ENCODE measurements around the gene SECISBP2.
"Not testable (repeated sequence)": the region's sequence is repeated elsewhere in the genome, so short reads cannot be mapped to it uniquely, and the experiment has no call there.

SECISBP2 gene

DNA sequence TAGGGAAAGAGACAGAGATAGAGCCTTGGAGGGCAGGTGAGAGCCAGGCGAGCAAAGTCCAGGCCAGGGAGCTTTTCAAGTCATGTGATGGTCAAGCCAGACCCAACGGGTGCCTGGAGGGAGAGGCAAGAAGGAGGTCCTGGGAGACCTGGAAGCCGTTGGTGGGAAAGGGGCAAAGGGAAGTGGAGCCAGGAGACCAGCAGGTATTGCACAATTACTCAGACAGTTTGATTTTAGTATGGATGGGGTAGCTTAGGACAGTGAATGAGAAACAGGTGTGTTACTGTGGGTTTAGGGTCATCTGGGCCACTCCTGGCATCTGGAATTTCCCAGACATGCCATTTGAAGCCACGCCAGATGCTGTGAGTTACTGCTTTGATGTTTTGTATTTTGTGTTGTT, 5.1 kb downstream of the SECISBP2 start:
- Histone ChIP-seq H3K9me3 (ENCODE audit: control insufficient read depth, low read length) (no peaks in the 10 kb centered on the region), H3K4me1 (ENCODE audit: control insufficient read depth, insufficient read depth, low read length, poor library complexity, severe bottlenecking) (peaks cover 10% of the 10 kb centered on the region), H3K27ac (ENCODE audit: insufficient read depth, low read length, poor library complexity, severe bottlenecking) (no peak overlapping the region), H3K27me3 (replicated peaks; ENCODE audit: control insufficient read depth, insufficient read depth, low read length, poor library complexity, severe bottlenecking) (no peaks in the 10 kb centered on the region), H3K36me3 (ENCODE audit: control insufficient read depth, insufficient read depth, low read length) (peaks cover 40% of the 10 kb centered on the region), H3K4me3 (ENCODE audit: insufficient read depth, low read depth, low read length, poor library complexity, severe bottlenecking) (no peak overlapping the region)
- DNase-seq, result no peak

DNA sequence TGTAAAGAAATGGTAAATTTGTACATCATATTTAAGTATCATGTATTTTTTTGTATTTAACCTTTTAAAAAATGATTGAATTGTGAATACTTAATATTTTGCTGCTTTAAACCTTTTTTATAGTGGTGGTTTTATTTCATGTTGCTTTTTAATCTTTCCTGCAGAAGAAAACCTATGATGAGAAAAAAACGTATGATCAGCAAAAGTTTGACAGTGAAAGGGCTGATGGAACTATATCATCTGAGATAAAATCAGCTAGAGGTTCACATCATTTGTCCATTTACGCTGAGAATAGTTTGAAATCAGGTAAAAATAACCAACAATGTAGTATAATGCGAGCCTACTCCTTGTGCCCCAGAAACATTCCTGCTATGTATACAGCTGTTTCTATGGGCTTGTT, 7.4 kb downstream of the SECISBP2 start:
- peaks cover 50% of the 10 kb centered on the region for H3K36me3 ChIP-seq (ENCODE audit: control insufficient read depth, insufficient read depth, low read length)
- no peaks in the 10 kb centered on the region for H3K9me3 ChIP-seq (ENCODE audit: control insufficient read depth, low read length)
- no peak overlapping the region for H3K27ac ChIP-seq (ENCODE audit: insufficient read depth, low read length, poor library complexity, severe bottlenecking)
- no peak overlapping the region for H3K4me3 ChIP-seq (ENCODE audit: insufficient read depth, low read depth, low read length, poor library complexity, severe bottlenecking)
- DNase-seq, result no peak
- no peaks in the 10 kb centered on the region for H3K27me3 ChIP-seq (replicated peaks; ENCODE audit: control insufficient read depth, insufficient read depth, low read length, poor library complexity, severe bottlenecking)
- H3K4me1 ChIP-seq (ENCODE audit: control insufficient read depth, insufficient read depth, low read length, poor library complexity, severe bottlenecking), result no peaks in the 10 kb centered on the region

DNA sequence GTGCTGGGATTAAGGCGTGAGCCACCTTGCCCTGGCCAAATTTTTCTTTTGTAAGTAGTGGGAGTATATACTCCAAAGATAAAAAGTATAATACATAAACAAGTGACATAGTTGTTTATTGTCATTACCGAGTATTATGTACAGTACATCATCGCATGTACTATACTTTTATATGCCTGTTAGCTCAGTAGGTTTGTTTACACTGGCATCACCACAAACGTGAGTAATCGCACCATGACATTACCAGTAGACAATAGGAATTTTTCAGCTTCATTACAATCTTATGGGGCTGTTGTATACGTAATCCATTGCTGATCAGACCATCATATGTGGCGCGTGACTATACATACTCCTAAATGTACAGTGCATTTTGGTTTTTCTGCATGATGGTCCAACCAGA, 9.8 kb downstream of the SECISBP2 start:
- no peak overlapping the region for H3K4me3 ChIP-seq (ENCODE audit: insufficient read depth, low read depth, low read length, poor library complexity, severe bottlenecking)
- no peaks in the 10 kb centered on the region for H3K4me1 ChIP-seq (ENCODE audit: control insufficient read depth, insufficient read depth, low read length, poor library complexity, severe bottlenecking)
- no peaks in the 10 kb centered on the region for H3K27me3 ChIP-seq (replicated peaks; ENCODE audit: control insufficient read depth, insufficient read depth, low read length, poor library complexity, severe bottlenecking)
- no peak overlapping the region for H3K27ac ChIP-seq (ENCODE audit: insufficient read depth, low read length, poor library complexity, severe bottlenecking)
- DNase-seq, result no peak
- no peaks in the 10 kb centered on the region for H3K9me3 ChIP-seq (ENCODE audit: control insufficient read depth, low read length)
- H3K36me3 ChIP-seq (ENCODE audit: control insufficient read depth, insufficient read depth, low read length), result peaks cover 67% of the 10 kb centered on the region

- Histone ChIP-seq H3K27me3 (replicated peaks; ENCODE audit: control insufficient read depth, insufficient read depth, low read length, poor library complexity, severe bottlenecking) (no peaks in the 10 kb centered on the region), H3K4me3 (ENCODE audit: insufficient read depth, low read depth, low read length, poor library complexity, severe bottlenecking) (no peak overlapping the region), H3K4me1 (ENCODE audit: control insufficient read depth, insufficient read depth, low read length, poor library complexity, severe bottlenecking) (no peaks in the 10 kb centered on the region), H3K9me3 (ENCODE audit: control insufficient read depth, low read length) (no peaks in the 10 kb centered on the region), H3K27ac (ENCODE audit: insufficient read depth, low read length, poor library complexity, severe bottlenecking) (no peak overlapping the region), H3K36me3 (ENCODE audit: control insufficient read depth, insufficient read depth, low read length) (peaks cover 76% of the 10 kb centered on the region)
- no peak for DNase-seq
Measured at GRCh38 chr9:89329917-89330316, 11.6 kb downstream of the SECISBP2 start.

- no peak for DNase-seq
- Histone ChIP-seq H3K9me3 (ENCODE audit: control insufficient read depth, low read length) (no peaks in the 10 kb centered on the region), H3K4me1 (ENCODE audit: control insufficient read depth, insufficient read depth, low read length, poor library complexity, severe bottlenecking) (no peaks in the 10 kb centered on the region), H3K27me3 (replicated peaks; ENCODE audit: control insufficient read depth, insufficient read depth, low read length, poor library complexity, severe bottlenecking) (no peaks in the 10 kb centered on the region), H3K4me3 (ENCODE audit: insufficient read depth, low read depth, low read length, poor library complexity, severe bottlenecking) (no peak overlapping the region), H3K27ac (ENCODE audit: insufficient read depth, low read length, poor library complexity, severe bottlenecking) (no peak overlapping the region), H3K36me3 (ENCODE audit: control insufficient read depth, insufficient read depth, low read length) (peaks cover 75% of the 10 kb centered on the region)
Measured at GRCh38 chr9:89330513-89330912, 12.2 kb downstream of the SECISBP2 start.

GRCh38 chr9:89339807-89340206, 21.5 kb downstream of the SECISBP2 start:
- no peak for DNase-seq
- Histone ChIP-seq H3K27me3 (replicated peaks; ENCODE audit: control insufficient read depth, insufficient read depth, low read length, poor library complexity, severe bottlenecking) (no peaks in the 10 kb centered on the region), H3K36me3 (ENCODE audit: control insufficient read depth, insufficient read depth, low read length) (peaks cover 59% of the 10 kb centered on the region), H3K4me3 (ENCODE audit: insufficient read depth, low read depth, low read length, poor library complexity, severe bottlenecking) (no peak overlapping the region), H3K27ac (ENCODE audit: insufficient read depth, low read length, poor library complexity, severe bottlenecking) (no peak overlapping the region), H3K9me3 (ENCODE audit: control insufficient read depth, low read length) (no peaks in the 10 kb centered on the region), H3K4me1 (ENCODE audit: control insufficient read depth, insufficient read depth, low read length, poor library complexity, severe bottlenecking) (no peaks in the 10 kb centered on the region)

DNA sequence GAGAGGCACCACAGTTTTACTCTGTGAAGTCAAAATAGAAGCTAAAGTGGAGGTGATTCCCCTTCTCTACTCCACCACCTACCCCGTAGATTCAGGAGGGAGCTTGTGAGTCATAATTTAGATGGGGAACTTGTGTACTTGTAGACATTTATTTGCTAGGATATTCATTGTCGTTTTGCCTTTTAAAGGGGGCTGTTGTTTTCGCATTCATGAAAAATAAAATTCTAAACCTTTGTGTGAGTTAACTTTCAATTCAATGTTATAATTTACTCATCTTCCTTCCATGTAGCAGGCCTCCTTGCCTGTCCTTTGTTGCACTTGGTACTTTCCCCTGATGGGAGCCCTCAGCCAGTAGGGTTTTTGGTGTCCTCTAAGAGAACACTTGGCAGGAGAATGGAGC, 22.0 kb downstream of the SECISBP2 start:
- H3K9me3 ChIP-seq (ENCODE audit: control insufficient read depth, low read length), result no peaks in the 10 kb centered on the region
- peaks cover 62% of the 10 kb centered on the region for H3K36me3 ChIP-seq (ENCODE audit: control insufficient read depth, insufficient read depth, low read length)
- H3K27ac ChIP-seq (ENCODE audit: insufficient read depth, low read length, poor library complexity, severe bottlenecking), result no peak overlapping the region
- H3K4me3 ChIP-seq (ENCODE audit: insufficient read depth, low read depth, low read length, poor library complexity, severe bottlenecking), result no peak overlapping the region
- H3K4me1 ChIP-seq (ENCODE audit: control insufficient read depth, insufficient read depth, low read length, poor library complexity, severe bottlenecking), result no peaks in the 10 kb centered on the region
- no peaks in the 10 kb centered on the region for H3K27me3 ChIP-seq (replicated peaks; ENCODE audit: control insufficient read depth, insufficient read depth, low read length, poor library complexity, severe bottlenecking)
- no peak for DNase-seq

GRCh38 chr9:89342213-89342612, 23.9 kb downstream of the SECISBP2 start:
- no peaks in the 10 kb centered on the region for H3K9me3 ChIP-seq (ENCODE audit: control insufficient read depth, low read length)
- H3K36me3 ChIP-seq (ENCODE audit: control insufficient read depth, insufficient read depth, low read length), result peaks cover 74% of the 10 kb centered on the region
- no peaks in the 10 kb centered on the region for H3K27me3 ChIP-seq (replicated peaks; ENCODE audit: control insufficient read depth, insufficient read depth, low read length, poor library complexity, severe bottlenecking)
- DNase-seq, result no peak
- H3K4me3 ChIP-seq (ENCODE audit: insufficient read depth, low read depth, low read length, poor library complexity, severe bottlenecking), result no peak overlapping the region
- no peak overlapping the region for H3K27ac ChIP-seq (ENCODE audit: insufficient read depth, low read length, poor library complexity, severe bottlenecking)
- no peaks in the 10 kb centered on the region for H3K4me1 ChIP-seq (ENCODE audit: control insufficient read depth, insufficient read depth, low read length, poor library complexity, severe bottlenecking)

DNA sequence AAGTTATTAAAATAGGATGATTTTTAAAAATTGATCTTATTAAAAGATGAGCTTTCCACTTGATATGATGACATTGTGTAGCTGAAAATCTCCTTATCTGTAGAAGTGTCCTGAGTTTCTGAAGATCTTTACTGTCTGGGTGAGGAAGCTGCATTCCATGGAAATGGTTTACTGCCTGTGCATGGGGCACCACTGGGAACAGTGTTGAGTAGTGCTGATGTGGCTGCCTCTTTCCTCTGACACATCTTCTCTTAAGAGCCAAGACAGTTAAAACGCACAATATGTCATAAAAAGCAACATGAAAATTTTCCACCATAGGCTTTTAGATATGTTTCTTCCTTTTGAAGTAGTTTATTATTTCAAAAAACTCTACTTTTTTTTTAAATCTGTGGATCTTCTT, 24.6 kb downstream of the SECISBP2 start:
- no peak for DNase-seq
- Histone ChIP-seq H3K4me3 (ENCODE audit: insufficient read depth, low read depth, low read length, poor library complexity, severe bottlenecking) (no peak overlapping the region), H3K27ac (ENCODE audit: insufficient read depth, low read length, poor library complexity, severe bottlenecking) (no peak overlapping the region), H3K36me3 (ENCODE audit: control insufficient read depth, insufficient read depth, low read length) (peaks cover 74% of the 10 kb centered on the region), H3K27me3 (replicated peaks; ENCODE audit: control insufficient read depth, insufficient read depth, low read length, poor library complexity, severe bottlenecking) (no peaks in the 10 kb centered on the region), H3K4me1 (ENCODE audit: control insufficient read depth, insufficient read depth, low read length, poor library complexity, severe bottlenecking) (no peaks in the 10 kb centered on the region), H3K9me3 (ENCODE audit: control insufficient read depth, low read length) (no peaks in the 10 kb centered on the region)

DNA sequence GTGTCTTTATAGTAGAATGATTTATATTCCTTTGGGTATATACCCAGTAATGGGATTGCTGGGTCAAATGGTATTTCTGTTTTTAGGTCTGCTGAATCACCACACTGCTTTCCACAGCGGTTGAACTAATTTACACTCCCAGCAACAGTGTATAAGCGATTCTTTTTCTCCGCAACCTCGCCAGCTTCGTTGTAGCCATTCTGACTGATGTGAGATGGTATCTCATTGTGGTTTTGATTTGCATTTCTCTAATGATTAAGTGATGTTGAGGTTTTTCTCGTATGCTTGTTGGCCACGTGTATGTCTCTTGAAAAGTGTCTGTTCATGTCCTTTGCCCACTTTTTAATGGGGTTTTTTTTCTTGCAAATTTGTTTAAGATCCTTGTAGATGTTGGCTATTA, 25.5 kb downstream of the SECISBP2 start:
- not testable (repeated sequence) for H3K4me1 ChIP-seq (ENCODE audit: control insufficient read depth, insufficient read depth, low read length, poor library complexity, severe bottlenecking); H3K27me3 ChIP-seq (replicated peaks; ENCODE audit: control insufficient read depth, insufficient read depth, low read length, poor library complexity, severe bottlenecking); H3K4me3 ChIP-seq (ENCODE audit: insufficient read depth, low read depth, low read length, poor library complexity, severe bottlenecking); H3K27ac ChIP-seq (ENCODE audit: insufficient read depth, low read length, poor library complexity, severe bottlenecking); DNase-seq; H3K9me3 ChIP-seq (ENCODE audit: control insufficient read depth, low read length)
- H3K36me3 ChIP-seq (ENCODE audit: control insufficient read depth, insufficient read depth, low read length), result peaks cover 81% of the 10 kb centered on the region

GRCh38 chr9:89345476-89345875, 27.2 kb downstream of the SECISBP2 start:
- Histone ChIP-seq H3K9me3 (ENCODE audit: control insufficient read depth, low read length) (no peaks in the 10 kb centered on the region), H3K27ac (ENCODE audit: insufficient read depth, low read length, poor library complexity, severe bottlenecking) (no peak overlapping the region), H3K27me3 (replicated peaks; ENCODE audit: control insufficient read depth, insufficient read depth, low read length, poor library complexity, severe bottlenecking) (no peaks in the 10 kb centered on the region), H3K36me3 (ENCODE audit: control insufficient read depth, insufficient read depth, low read length) (peaks cover 86% of the 10 kb centered on the region), H3K4me1 (ENCODE audit: control insufficient read depth, insufficient read depth, low read length, poor library complexity, severe bottlenecking) (no peaks in the 10 kb centered on the region), H3K4me3 (ENCODE audit: insufficient read depth, low read depth, low read length, poor library complexity, severe bottlenecking) (no peak overlapping the region)
- DNase-seq, result no peak

Measured in effector memory CD4-positive, alpha-beta T cell (primary cell).